GM19328 (cell line): Measurements from ENCODE around the gene ATOH7.
A peak's percentile ranks its signal among the peaks of the same experiment; 100 is the strongest.
"Not testable (repeated sequence)": the region's sequence is repeated elsewhere in the genome, so short reads cannot be mapped to it uniquely, and the experiment has no call there.

ENCODE experiments used
- ATAC-seq: cut with Tn5 transposase; IDR thresholded peaks from one replicate; pipeline ENCODE4 v1.9.1; 2021; ENCODE audit warnings: mild to moderate bottlenecking, moderate library complexity; ENCODE audit not compliant: unreplicated experiment

ATOH7 gene

DNA sequence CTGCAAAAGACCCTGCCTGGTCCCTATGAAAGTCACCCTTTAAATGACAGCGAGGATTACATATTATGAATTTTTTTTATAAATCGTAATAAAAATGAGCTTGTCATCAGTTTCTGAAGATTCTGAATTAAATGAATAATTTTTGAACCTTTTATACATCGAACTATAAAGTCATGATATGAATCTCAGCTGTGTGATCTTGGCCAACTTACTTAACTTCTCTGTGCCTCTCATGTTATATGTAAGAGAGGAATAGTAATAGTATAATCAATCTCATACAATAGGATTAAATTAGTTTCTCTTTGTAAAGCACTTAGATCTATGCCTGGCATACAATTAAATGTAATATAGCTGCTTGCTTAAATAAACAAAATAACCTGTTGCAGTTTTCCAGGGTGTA lies 5.3 kb upstream of the ATOH7 start:
- ATAC-seq = no peak

DNA sequence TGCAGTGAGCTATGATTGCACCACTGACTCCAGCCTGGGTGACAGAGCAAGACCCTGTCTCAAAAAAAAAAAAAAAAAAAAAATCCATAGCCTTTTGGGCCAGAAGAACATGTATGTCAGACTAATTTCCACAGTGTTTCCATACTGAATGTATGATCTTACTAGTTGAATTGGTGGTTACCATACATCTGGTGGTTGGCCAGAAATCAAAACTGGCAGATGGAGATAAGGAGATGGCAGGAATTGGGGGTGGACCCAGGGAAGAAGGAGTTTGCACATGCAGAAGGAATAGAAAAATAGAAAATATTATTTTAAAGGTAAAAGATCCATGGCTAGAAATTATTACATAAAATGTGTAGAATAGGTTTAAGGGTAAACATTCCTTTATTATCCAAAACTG lies 3.7 kb upstream of the ATOH7 start:
- ATAC-seq = no peak

GRCh38 chr10:68235111-68235510 lies 3.2 kb upstream of the ATOH7 start:
- ATAC-seq = no peak

DNA sequence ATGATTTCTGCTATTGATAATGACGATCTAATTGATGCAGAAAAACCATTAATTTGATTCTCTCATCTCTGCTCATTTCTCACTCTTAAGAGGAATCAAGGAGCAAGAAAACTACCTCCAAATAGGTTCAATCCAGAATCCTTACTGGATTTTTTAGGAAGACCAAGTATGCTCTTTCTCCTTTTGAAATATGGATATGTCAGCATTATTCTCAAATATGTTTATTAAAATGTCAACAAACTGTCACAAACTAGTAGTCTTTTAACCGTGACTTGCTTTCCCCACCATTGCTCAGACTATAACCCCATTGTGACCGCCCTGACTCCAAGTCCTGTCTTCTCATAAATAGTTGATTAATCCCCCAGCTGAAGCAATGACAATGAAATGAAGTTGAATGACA lies 1.1 kb upstream of the ATOH7 start:
- no peak for ATAC-seq

DNA sequence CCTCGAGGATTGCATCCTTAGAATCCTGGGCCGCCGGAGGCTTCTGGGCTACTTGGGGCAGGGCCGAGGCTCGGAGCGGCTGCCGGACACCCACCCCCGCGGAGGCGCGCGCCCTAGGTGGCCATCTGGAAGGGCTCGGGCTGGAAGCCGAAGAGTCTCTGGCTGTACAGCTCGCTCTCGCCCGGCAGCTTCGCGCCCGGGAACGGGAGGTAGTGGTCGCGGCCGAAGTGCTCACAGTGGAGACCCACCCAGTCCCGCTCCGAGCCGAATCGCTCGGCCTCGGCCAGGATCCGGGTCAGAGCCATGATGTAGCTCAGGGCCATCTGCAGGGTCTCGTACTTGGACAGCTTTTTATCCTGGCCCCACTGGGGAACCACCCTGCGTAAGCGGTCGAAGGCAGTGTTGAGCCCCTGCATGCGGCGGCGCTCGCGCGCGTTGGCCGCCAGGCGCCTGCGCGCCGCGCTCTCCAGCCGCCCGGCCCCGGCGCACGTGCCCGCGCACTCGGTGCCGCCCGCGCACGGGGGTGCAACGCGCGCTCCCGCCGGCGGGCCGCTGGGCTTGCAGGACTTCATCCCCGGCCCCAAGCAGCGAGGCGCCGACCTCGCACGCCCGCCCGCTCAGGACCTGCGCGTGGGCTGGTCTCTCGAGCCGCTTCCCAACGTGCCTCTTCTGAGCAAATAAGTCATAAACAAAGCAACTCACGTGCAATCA lies 652 bp downstream of the ATOH7 start:
- ATAC-seq = peak; percentile 87

GRCh38 chr10:68230268-68230667 lies 1.6 kb downstream of the ATOH7 start:
- ATAC-seq = no peak

DNA sequence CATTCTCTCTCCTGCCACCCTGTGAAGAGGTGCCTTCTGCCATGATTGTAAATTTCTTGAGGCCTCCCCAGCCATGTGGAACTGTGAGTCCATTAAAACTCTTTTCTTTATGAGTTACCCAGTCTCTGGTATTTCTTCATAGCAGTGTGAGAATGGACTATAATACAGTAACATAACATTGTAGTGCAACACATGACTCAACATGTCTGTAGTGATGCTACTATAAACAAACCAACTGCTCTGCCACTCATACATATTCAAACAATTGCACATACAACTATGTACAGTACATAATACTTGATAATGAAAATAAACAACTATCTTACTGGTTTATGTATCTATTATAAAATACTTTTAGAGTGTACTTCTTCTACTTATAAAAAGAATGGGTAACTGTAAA lies 7.1 kb downstream of the ATOH7 start:
- ATAC-seq = no peak

DNA sequence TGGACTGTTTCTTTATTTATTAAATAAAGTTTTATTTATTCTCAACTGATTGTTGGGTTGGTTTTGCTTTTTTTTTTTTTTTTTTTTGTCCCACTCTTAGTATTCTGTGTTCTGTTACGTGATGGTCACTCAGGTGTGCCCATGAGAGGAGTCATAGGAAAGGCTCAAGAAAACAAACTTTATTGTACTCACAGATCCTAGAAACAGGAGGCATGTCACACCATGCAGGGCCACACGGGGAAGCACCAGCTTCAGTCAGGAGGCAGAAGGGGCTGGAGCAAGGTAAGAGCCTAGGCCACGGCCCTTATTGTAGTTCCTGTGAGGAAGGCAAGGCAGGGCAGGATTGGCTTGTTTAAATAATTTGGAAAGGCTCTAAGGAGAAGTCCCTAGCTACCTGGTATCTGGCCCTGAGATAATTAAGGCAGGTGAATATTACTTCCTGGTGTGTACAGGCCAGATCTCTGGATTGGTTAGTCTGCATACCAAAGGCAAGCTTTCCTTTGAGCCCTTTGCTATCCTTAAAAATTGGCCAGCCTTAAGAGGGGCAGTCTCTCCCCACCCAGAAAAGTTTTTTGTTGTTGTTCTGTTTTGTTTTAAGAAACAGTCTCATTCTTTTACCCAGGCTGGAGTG lies 8.3 kb downstream of the ATOH7 start:
- no peak for ATAC-seq

GRCh38 chr10:68222391-68222790 lies 9.5 kb downstream of the ATOH7 start:
- ATAC-seq = no peak

GRCh38 chr10:68221196-68221595 lies 10.7 kb downstream of the ATOH7 start:
- no peak for ATAC-seq

- no peak for ATAC-seq
These were observed 13.1 kb downstream of the ATOH7 start for GRCh38 chr10:68218786-68219185.

DNA sequence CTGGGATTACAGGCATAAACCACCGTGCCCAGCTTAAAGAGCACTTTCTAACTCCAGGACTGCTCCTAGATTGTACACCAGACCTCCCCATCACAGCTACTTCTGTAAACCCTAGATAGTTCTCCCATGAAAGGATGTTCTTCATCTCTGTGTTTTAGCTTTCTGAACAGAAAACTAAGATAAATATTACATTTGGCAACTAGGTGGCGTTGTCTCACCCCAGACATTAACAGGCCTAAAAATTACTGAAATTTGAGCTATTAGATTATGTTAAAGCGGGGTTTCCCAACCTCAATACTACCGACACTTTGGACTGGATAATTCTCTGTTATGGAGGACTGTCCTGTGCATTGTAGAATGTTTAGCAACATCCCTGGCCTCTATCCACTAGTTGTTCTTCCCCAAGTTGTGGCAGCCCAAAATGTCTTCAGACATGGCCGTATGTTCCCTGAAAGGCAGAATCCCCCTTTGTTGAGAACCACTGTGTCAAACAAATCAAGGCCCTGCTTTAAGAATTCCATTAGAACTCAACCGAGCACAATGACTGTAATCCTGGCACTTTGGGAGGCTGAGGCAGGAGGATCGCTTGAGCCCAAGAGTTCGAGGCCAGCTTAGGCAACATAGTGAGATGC lies 19.1 kb downstream of the ATOH7 start:
- no peak for ATAC-seq

GRCh38 chr10:68211669-68212068 lies 20.2 kb downstream of the ATOH7 start:
- ATAC-seq = no peak

- no peak for ATAC-seq
These were observed 23.4 kb downstream of the ATOH7 start for GRCh38 chr10:68208424-68209042.

GRCh38 chr10:68202960-68203353 lies 29.0 kb downstream of the ATOH7 start:
- no peak for ATAC-seq

GRCh38 chr10:68196701-68197100 lies 35.2 kb downstream of the ATOH7 start:
- ATAC-seq = no peak

- not testable (repeated sequence) for ATAC-seq
These were observed 36.1 kb downstream of the ATOH7 start for GRCh38 chr10:68195776-68196175.

GRCh38 chr10:68194290-68194689 lies 37.6 kb downstream of the ATOH7 start:
- no peak for ATAC-seq

DNA sequence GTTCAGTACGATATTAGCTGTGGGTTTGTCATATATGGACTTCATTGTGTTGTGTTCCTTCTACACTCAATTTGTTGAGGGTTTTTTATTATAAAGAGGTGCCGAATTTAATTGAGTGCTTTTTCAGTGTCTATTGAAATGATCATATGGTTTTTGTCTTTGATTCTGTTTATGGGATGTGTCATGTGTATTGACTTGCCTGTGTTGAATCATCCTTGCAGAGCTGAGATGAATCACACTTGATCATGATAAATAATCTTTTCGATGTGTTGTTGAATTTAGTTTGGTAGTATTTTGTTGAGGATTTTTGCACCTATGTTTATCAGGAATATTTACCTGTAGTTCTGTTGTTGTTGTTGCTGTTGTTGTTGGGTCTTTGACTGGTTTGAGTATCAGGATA lies 39.8 kb downstream of the ATOH7 start:
- ATAC-seq = no peak

GRCh38 chr10:68188835-68189234 lies 43.1 kb downstream of the ATOH7 start:
- ATAC-seq = no peak

DNA sequence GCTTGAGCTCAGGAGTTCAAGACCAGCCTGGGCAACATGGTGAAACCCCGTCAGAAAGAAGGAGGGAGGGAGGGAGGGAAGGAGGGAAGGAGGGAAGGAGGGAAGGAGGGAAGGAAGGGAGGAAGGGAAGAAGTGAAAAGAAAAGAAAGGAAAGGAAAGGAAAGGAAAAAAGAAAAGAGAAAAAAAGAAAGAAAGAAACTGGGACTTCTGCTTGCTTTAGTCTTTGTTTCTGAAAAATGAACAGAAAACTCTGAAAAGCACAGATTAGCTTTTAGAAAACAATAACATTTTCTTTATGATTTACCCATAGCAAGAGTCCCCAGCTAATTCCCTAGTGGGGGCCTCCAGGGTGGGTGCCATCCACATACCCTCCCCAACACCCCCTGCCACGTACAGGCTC lies 46.8 kb downstream of the ATOH7 start:
- ATAC-seq = no peak

GRCh38 chr10:68184546-68184945 lies 47.4 kb downstream of the ATOH7 start:
- no peak for ATAC-seq
